GM23248 (cell line): ENCODE data around the gene BSCL2. TPM values are rescaled to one million over a fixed set of nuclear protein-coding genes. Genes with fewer than 3 reads are reported as not detected.
A peak's percentile ranks its signal among the peaks of the same experiment; 100 is the strongest.

Experiments
- DNase-seq: peaks from one replicate; pipeline ENCODE4 v3.0.0-alpha.2; 2015
- H2AFZ ChIP-seq: fragments of 200-600 bp; sonication (generic); 2 replicates; pipeline ENCODE4 v1.6.1; 2016; ENCODE audit warnings: antibody characterized with exemption
- H3F3A ChIP-seq: fragments of 200-600 bp; sonication (generic); 2 replicates; pipeline ENCODE4 v1.6.1; 2016; ENCODE audit warnings: mild to moderate bottlenecking, antibody characterized with exemption, mixed run types; ENCODE audit not compliant: insufficient read depth
- H3K27ac ChIP-seq: fragments of 200-600 bp; sonication (generic); 2 replicates; pipeline ENCODE4 v1.5.1; 2016; ENCODE audit warnings: mild to moderate bottlenecking
- H3K27me3 ChIP-seq: fragments of 200-600 bp; sonication (generic); replicated peaks from 2 replicates; pipeline ENCODE4 v1.6.1; 2016; ENCODE audit warnings: mild to moderate bottlenecking; ENCODE audit not compliant: insufficient read depth
- H3K36me3 ChIP-seq: fragments of 200-600 bp; sonication (generic); 2 replicates; pipeline ENCODE4 v1.6.1; 2016; ENCODE audit warnings: low read depth, mild to moderate bottlenecking
- H3K4me1 ChIP-seq: fragments of 200-600 bp; sonication (generic); 2 replicates; pipeline ENCODE4 v1.6.1; 2016; ENCODE audit warnings: mild to moderate bottlenecking; ENCODE audit not compliant: insufficient read depth
- H3K4me2 ChIP-seq: fragments of 200-600 bp; sonication (generic); one replicate; pipeline ENCODE4 v1.6.1; 2016; ENCODE audit warnings: mild to moderate bottlenecking; ENCODE audit not compliant: unreplicated experiment
- H3K4me3 ChIP-seq: fragments of 200-600 bp; sonication (generic); 2 replicates; pipeline ENCODE4 v1.5.1; 2016; ENCODE audit warnings: mild to moderate bottlenecking
- H3K79me2 ChIP-seq: fragments of 200-600 bp; sonication (generic); 2 replicates; pipeline ENCODE4 v1.6.1; 2016; ENCODE audit warnings: mild to moderate bottlenecking; ENCODE audit not compliant: insufficient read depth
- H3K9ac ChIP-seq: fragments of 200-600 bp; sonication (generic); 2 replicates; pipeline ENCODE4 v1.6.1; 2016; ENCODE audit warnings: mild to moderate bottlenecking
- H3K9me2 ChIP-seq: fragments of 200-600 bp; sonication (generic); 2 replicates; pipeline ENCODE4 v1.6.1; 2016; ENCODE audit warnings: mixed run types, mild to moderate bottlenecking, moderate library complexity; ENCODE audit not compliant: insufficient read depth
- H3K9me3 ChIP-seq: fragments of 200-600 bp; sonication (generic); one replicate; pipeline ENCODE4 v1.6.1; 2017; ENCODE audit warnings: low read depth
- H4K20me1 ChIP-seq: fragments of 200-600 bp; sonication (generic); 2 replicates; pipeline ENCODE4 v1.6.0; 2016; ENCODE audit not compliant: insufficient read depth
- EZH2 ChIP-seq: fragments of 200-600 bp; sonication (generic); IDR thresholded peaks from 2 replicates; pipeline ENCODE4 v1.6.1; 2018; ENCODE audit warnings: antibody characterized with exemption, mild to moderate bottlenecking; ENCODE audit not compliant: insufficient read depth, poor library complexity, severe bottlenecking
- EZH2phosphoT487 ChIP-seq: fragments of 200-600 bp; sonication (generic); IDR thresholded peaks from 2 replicates; pipeline ENCODE4 v1.6.1; 2018; ENCODE audit warnings: antibody characterized with exemption, moderate library complexity, mild to moderate bottlenecking, low read depth; ENCODE audit not compliant: insufficient read depth
- WGBS, 2 experiments: methylation state at CpG; one replicate each; pipeline ENCODE4 v1.1.6; 2015 to 2017; ENCODE audit warnings: low lambda C conversion rate in 2 of 2, low coverage in 1 of 2; ENCODE audit errors: missing lambda C conversion rate in 2 of 2; 5-methylcytosine and 5-hydroxymethylcytosine counted together
- in situ Hi-C: fragments of 300-500 bp; cut with MboI; formaldehyde crosslinking; loops from 2 replicates; pipeline ENCODE4 v1.15.0; 2020
- polyA plus RNA-seq: library from polyadenylated mRNA; unstranded; fragments of >200 nt; fragmentation: Nextera tagmentation; extraction: Ambion mirVana; gene quantifications from 2 replicates; pipeline ENCODE4 v1.2.1, GENCODE V29; 2016
- total RNA-seq: library from RNA; depleted of rRNA; stranded (reverse); fragments of >200 nt; shearing (Covaris generic); gene quantifications from 2 replicates; pipeline ENCODE4 v1.2.3, GENCODE V29; 2014

The BSCL2 gene
- total and polyA plus RNA-seq, 2 experiments from 2014 or later, result 51.0 to 74.5 TPM

DNA sequence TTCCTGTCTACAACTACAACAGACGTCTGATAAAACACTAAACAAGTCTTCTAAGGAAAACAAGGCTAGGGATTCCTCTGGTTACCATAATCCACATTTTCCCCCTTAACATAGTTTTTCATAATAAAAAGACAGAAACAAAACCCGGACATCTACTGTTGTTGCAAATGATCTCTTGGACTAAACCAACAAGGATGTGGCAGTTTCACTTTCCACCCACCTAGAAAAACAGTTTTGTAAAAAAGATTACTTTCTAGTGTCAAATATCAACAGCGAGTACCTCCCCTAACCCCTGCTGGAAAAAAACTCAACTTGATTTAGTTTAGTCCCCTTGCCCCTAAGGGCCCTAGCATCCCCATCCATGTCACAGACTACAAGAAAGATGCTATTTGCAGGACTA is 5.6 kb upstream of the BSCL2 start:
- no peaks in the 10 kb centered on the region for H3K9me2 ChIP-seq
- H3K79me2 ChIP-seq, result peaks cover 48% of the 10 kb centered on the region
- in situ Hi-C loops, result no loop called here
- peaks cover 55% of the 10 kb centered on the region for H3K36me3 ChIP-seq
- DNase-seq, result no peak
- no peak overlapping the region for H3K4me2 ChIP-seq
- no peak overlapping the region for H3K9ac ChIP-seq
- H3K9me3 ChIP-seq, result no peaks in the 10 kb centered on the region
- H3K27me3 ChIP-seq, result no peaks in the 10 kb centered on the region
- H3K4me3 ChIP-seq, result no peak overlapping the region
- TF ChIP-seq EZH2phosphoT487 (no peak), EZH2 (no peak)
- H3K4me1 ChIP-seq, result peaks cover 9% of the 10 kb centered on the region
- peaks cover 70% of the 10 kb centered on the region for H3F3A ChIP-seq
- no peak overlapping the region for H2AFZ ChIP-seq
- no peaks in the 10 kb centered on the region for H4K20me1 ChIP-seq
- 86 to 91% methylated on average over 3 of the region's 3 CpGs for WGBS, 2 experiments
- H3K27ac ChIP-seq, result peak overlapping the region; percentile 18; the same call in 1 of the 2 replicates

- Histone ChIP-seq H3K9me2 (no peaks in the 10 kb centered on the region), H3K9ac (no peak overlapping the region), H3K27ac (peak overlapping the region; percentile 18; the same call in 1 of the 2 replicates), H2AFZ (no peak overlapping the region), H3K79me2 (peaks cover 43% of the 10 kb centered on the region), H3K4me2 (no peak overlapping the region), H3F3A (peaks cover 65% of the 10 kb centered on the region), H4K20me1 (no peaks in the 10 kb centered on the region), H3K36me3 (peaks cover 50% of the 10 kb centered on the region), H3K27me3 (no peaks in the 10 kb centered on the region), H3K4me1 (peaks cover 9% of the 10 kb centered on the region), H3K4me3 (no peak overlapping the region), H3K9me3 (no peaks in the 10 kb centered on the region)
- WGBS, 2 experiments, result 75 to 77% methylated on average over 6 of the region's 6 CpGs
- DNase-seq, result no peak
- no peak for TF ChIP-seq EZH2phosphoT487
- no peak for TF ChIP-seq EZH2
- in situ Hi-C loops, result no loop called here
These were observed 5.1 kb upstream of the BSCL2 start for GRCh38 chr11:62712276-62712812.

DNA sequence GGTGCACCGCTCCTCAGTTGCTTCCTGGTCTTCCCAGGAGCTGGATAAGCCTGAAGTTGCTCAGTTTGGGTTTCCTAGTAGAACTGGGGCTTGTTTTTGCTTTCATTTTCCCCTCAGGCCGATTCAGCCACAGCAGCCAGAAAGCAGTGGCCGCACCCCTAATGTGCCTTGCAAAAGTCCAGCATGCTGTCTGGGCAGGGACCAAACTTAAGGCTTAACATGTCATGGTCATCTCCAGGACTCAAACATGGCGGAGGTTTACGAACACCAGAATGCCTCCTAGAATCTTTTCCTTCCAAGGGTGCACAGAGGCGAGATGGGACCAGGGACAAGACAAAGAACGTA is 2.7 kb upstream of the BSCL2 start:
- Histone ChIP-seq H3K9me3 (no peaks in the 10 kb centered on the region), H3K4me3 (peak overlapping the region; percentile 85), H3K9me2 (no peaks in the 10 kb centered on the region), H2AFZ (peak overlapping the region; percentile 85), H3F3A (peaks cover 54% of the 10 kb centered on the region), H3K27me3 (no peaks in the 10 kb centered on the region), H3K27ac (peak overlapping the region; percentile 94), H3K4me1 (peaks cover 21% of the 10 kb centered on the region), H3K36me3 (peaks cover 27% of the 10 kb centered on the region; the same call in 1 of the 2 replicates), H3K9ac (peak overlapping the region; percentile 90), H3K79me2 (peaks cover 24% of the 10 kb centered on the region), H4K20me1 (no peaks in the 10 kb centered on the region), H3K4me2 (peak overlapping the region; percentile 96)
- in situ Hi-C loops, result no loop called here
- DNase-seq, result peak; percentile 77
- 49 to 55% methylated on average over 7 of the region's 7 CpGs for WGBS, 2 experiments
- no peak for TF ChIP-seq EZH2
- no peak for TF ChIP-seq EZH2phosphoT487

GRCh38 chr11:62709247-62710000 is 2.2 kb upstream of the BSCL2 start:
- no peaks in the 10 kb centered on the region for H3K27me3 ChIP-seq
- peaks cover 24% of the 10 kb centered on the region for H3K79me2 ChIP-seq
- peaks cover 27% of the 10 kb centered on the region; the same call in 1 of the 2 replicates for H3K36me3 ChIP-seq
- H4K20me1 ChIP-seq, result no peaks in the 10 kb centered on the region
- no peaks in the 10 kb centered on the region for H3K9me2 ChIP-seq
- in situ Hi-C loops, result no loop called here
- no peaks in the 10 kb centered on the region for H3K9me3 ChIP-seq
- peaks cover 21% of the 10 kb centered on the region for H3K4me1 ChIP-seq
- H3K27ac ChIP-seq, result peak overlapping the region; percentile 94
- peak overlapping the region; percentile 90 for H3K9ac ChIP-seq
- H2AFZ ChIP-seq, result peak overlapping the region; percentile 85
- H3K4me2 ChIP-seq, result peak overlapping the region; percentile 96
- peaks cover 54% of the 10 kb centered on the region for H3F3A ChIP-seq
- TF ChIP-seq EZH2, result no peak
- H3K4me3 ChIP-seq, result peak overlapping the region; percentile 85
- peak; percentile 99 for DNase-seq
- 2% methylated on average over 47 of the region's 47 CpGs for WGBS, 2 experiments
